B cell (primary cell): ENCODE data around the gene TEX13B. TPM values are rescaled to one million over a fixed set of nuclear protein-coding genes. Genes with fewer than 3 reads are reported as not detected.
A peak's percentile ranks its signal among the peaks of the same experiment; 100 is the strongest.

Experiments used
- ATAC-seq: fragments of 200-7000 bp; cut with Tn5 transposase; one replicate; pipeline ENCODE4 v1.10.0; 2021; ENCODE audit warnings: low read depth, mild to moderate bottlenecking, moderate number of reproducible peaks, moderate library complexity
- CTCF ChIA-PET: fragments of 350-600 bp; sonication (Branson Sonifier 250); formaldehyde crosslinking; loops from one replicate; lab custom pipeline; 2021; ENCODE audit warnings: antibody characterized with exemption, inconsistent platforms; lab: Charles Lee
- POLR2A ChIA-PET: fragments of 350-600 bp; sonication (Branson Sonifier 250); formaldehyde crosslinking; loops from one replicate; lab custom pipeline; 2021; ENCODE audit warnings: antibody characterized with exemption; lab: Charles Lee
- DNase-seq: peaks from one replicate; pipeline ENCODE4 v3.0.0; 2013
- H2AFZ ChIP-seq: 2 replicates; pipeline ENCODE4 v1.6.1; 2012; ENCODE audit warnings: mild to moderate bottlenecking, low read depth, low read length; ENCODE audit not compliant: insufficient read depth, poor library complexity, severe bottlenecking
- H3K27ac ChIP-seq, 2 donors: 1 replicate in 1 of 2; 2 replicates in 1 of 2; pipeline ENCODE4 v1.5.1; 2012 to 2013; ENCODE audit warnings: low read length in 2 of 2, mild to moderate bottlenecking in 2 of 2, moderate library complexity in 1 of 2
- H3K27me3 ChIP-seq, 4 experiments: fragments of 200-600 bp in 1 of 4; sonication (generic) in 1 of 4; replicated peaks in 1 of 4; 1 replicate in 2 of 4; 2 replicates in 2 of 4; pipeline versions ENCODE4 v1.6.1 to v1.7.0; 2013 to 2016; ENCODE audit warnings: low read length in 3 of 4, mild to moderate bottlenecking in 2 of 4, mixed read lengths in 1 of 4, moderate library complexity in 1 of 4; ENCODE audit not compliant: insufficient read depth in 4 of 4, control insufficient read depth in 3 of 4; ENCODE audit errors: control extremely low read depth in 1 of 4
- H3K36me3 ChIP-seq, 2 experiments: replicated peaks in 1 of 2; 1 replicate in 1 of 2; 2 replicates in 1 of 2; pipeline versions ENCODE4 v1.6.1 to v1.7.1; 2013; ENCODE audit warnings: low read length in 1 of 2; ENCODE audit not compliant: insufficient read depth in 2 of 2, control insufficient read depth in 1 of 2; ENCODE audit errors: control extremely low read depth in 1 of 2, extremely low read depth in 1 of 2
- H3K4me1 ChIP-seq, 2 donors: fragments of 200-600 bp in 1 of 2; sonication (generic) in 1 of 2; 1 replicate in 1 of 2; 2 replicates in 1 of 2; pipeline versions ENCODE4 v1.5.1 to v1.6.1; 2013 to 2017; ENCODE audit warnings: low read length in 2 of 2; ENCODE audit not compliant: control insufficient read depth in 2 of 2, insufficient read depth in 2 of 2
- H3K4me2 ChIP-seq: replicated peaks from 2 replicates; pipeline ENCODE3; 2012; ENCODE audit warnings: mild to moderate bottlenecking, low read depth, low read length; ENCODE audit not compliant: poor library complexity, severe bottlenecking
- H3K4me3 ChIP-seq, 5 experiments: fragments of 200-600 bp in 1 of 5; sonication (generic) in 1 of 5; 1 replicate in 3 of 5; 2 replicates in 2 of 5; pipeline versions ENCODE4 v1.5.1 to v1.7.0; 2011 to 2016; ENCODE audit warnings: low read length in 4 of 5, mild to moderate bottlenecking in 4 of 5, low read depth in 2 of 5, control low read depth in 1 of 5, moderate library complexity in 1 of 5; ENCODE audit not compliant: insufficient read depth in 1 of 5; ENCODE audit errors: control extremely low read depth in 1 of 5, extremely low read depth in 1 of 5
- H3K79me2 ChIP-seq: fragments of 200-600 bp; sonication (generic); one replicate; pipeline ENCODE4 v1.6.0; 2016; ENCODE audit warnings: low read length; ENCODE audit not compliant: control insufficient read depth, insufficient read depth
- H3K9ac ChIP-seq: fragments of 200-600 bp; sonication (generic); 2 replicates; pipeline ENCODE4 v1.6.1; 2017; ENCODE audit warnings: mild to moderate bottlenecking, low read length, moderate library complexity
- H3K9me3 ChIP-seq, 3 donors: one replicate each; pipeline versions ENCODE4 v1.6.1 to v1.7.1; 2013; ENCODE audit warnings: low read length in 2 of 3; ENCODE audit not compliant: control insufficient read depth in 2 of 3, insufficient read depth in 1 of 3; ENCODE audit errors: control extremely low read depth in 1 of 3
- H4K20me1 ChIP-seq: 2 replicates; pipeline ENCODE4 v1.6.0; 2012; ENCODE audit warnings: mild to moderate bottlenecking, low read length; ENCODE audit not compliant: insufficient read depth, control insufficient read depth, poor library complexity, severe bottlenecking
- H3K27ac Mint-ChIP-seq: one replicate; pipeline ENCODE4 v1.8.0; 2021; ENCODE audit warnings: mixed read lengths
- H3K27me3 Mint-ChIP-seq: one replicate; pipeline ENCODE4 v1.8.0; 2021; ENCODE audit warnings: mixed read lengths
- H3K4me1 Mint-ChIP-seq: one replicate; pipeline ENCODE4 v1.8.0; 2021; ENCODE audit warnings: mixed read lengths
- H3K4me3 Mint-ChIP-seq: one replicate; pipeline ENCODE4 v1.8.0; 2021; ENCODE audit warnings: mixed read lengths
- H3K9me3 Mint-ChIP-seq: one replicate; pipeline ENCODE4 v1.8.0; 2022; ENCODE audit warnings: mixed read lengths; ENCODE audit not compliant: insufficient read depth
- CTCF ChIP-seq: fragments of 200-600 bp; IDR thresholded peaks from one replicate; pipeline ENCODE4 v1.8.0; 2022; ENCODE audit warnings: antibody characterized with exemption, mild to moderate bottlenecking
- EZH2 ChIP-seq: IDR thresholded peaks from 2 replicates; pipeline ENCODE4 v1.6.1; 2012; ENCODE audit warnings: borderline replicate concordance, low read depth, mild to moderate bottlenecking, moderate library complexity, low read length; ENCODE audit not compliant: insufficient read depth, poor library complexity, severe bottlenecking
- WGBS: methylation state at CpG from one replicate; pipeline ENCODE4 v1.1.5; 2013; ENCODE audit warnings: missing lambda C conversion rate; ENCODE audit not compliant: insufficient coverage; 5-methylcytosine and 5-hydroxymethylcytosine counted together
- intact Hi-C: fragments of 100-400 bp; cut with micrococcal nuclease; formaldehyde crosslinking; loops from one replicate; pipeline ENCODE4 v1.10.0; 2022
- polyA plus RNA-seq: library from polyadenylated mRNA; depleted of rRNA; stranded (reverse); fragments of >200 nt; gene quantifications from 2 replicates; pipeline ENCODE4 v1.2.3, GENCODE V29; 2012
- total RNA-seq, 2 donors: library from RNA; stranded (reverse); fragments of 120-200 nt in 1 of 2; gene quantifications; 1 replicate in 1 of 2; 2 replicates in 1 of 2; pipeline versions ENCODE4 v1.2.3 to v1.2.4, GENCODE V29; 2013 to 2022

TEX13B gene
- total and polyA plus RNA-seq, 2 donors (not counting 1 experiment from before 2014, with no cell fraction given), result not detected

GRCh38 chrX:108019382-108019875, 37.3 kb upstream of the TEX13B start:
- ChIA-PET POLR2A (no interaction called here), CTCF (no interaction called here)
- Mint-ChIP-seq H3K9me3 (no peaks in the 10 kb centered on the region), H3K27me3 (no peaks in the 10 kb centered on the region), H3K4me3 (peak overlapping the region; percentile 80), H3K4me1 (peaks cover 29% of the 10 kb centered on the region), H3K27ac (peak overlapping the region; percentile 86)
- Histone ChIP-seq H4K20me1 (no peaks in the 10 kb centered on the region), H3K9me3 (no peaks in the 10 kb centered on the region), H3K4me3 (peak overlapping the region in 2 of 5 experiments; percentile 11 to 19), H2AFZ (no peak overlapping the region), H3K27me3 (no peaks in the 10 kb centered on the region), H3K79me2 (no peaks in the 10 kb centered on the region), H3K36me3 (no peaks in the 10 kb centered on the region), H3K27ac (no peak overlapping the region), H3K9ac (peak overlapping the region; percentile 3), H3K4me2 (peak overlapping the region; percentile 28), H3K4me1 (peaks cover 4 to 23% of the 10 kb centered on the region in 2 donors)
- TF ChIP-seq EZH2, result no peak
- DNase-seq (no peak), ATAC-seq (no peak)
- intact Hi-C loops, result no loop called here
- 0% methylated on average over 3 of the region's 3 CpGs for WGBS

GRCh38 chrX:108018656-108019381, 36.6 kb upstream of the TEX13B start:
- ChIA-PET CTCF (no interaction called here), POLR2A (no interaction called here)
- H3K27ac Mint-ChIP-seq, result peak overlapping the region; percentile 86
- no peaks in the 10 kb centered on the region for H3K79me2 ChIP-seq
- H3K4me2 ChIP-seq, result peak overlapping the region; percentile 28
- H3K9me3 Mint-ChIP-seq, result no peaks in the 10 kb centered on the region
- TF ChIP-seq CTCF (no peak), EZH2 (no peak)
- H3K36me3 ChIP-seq, result no peaks in the 10 kb centered on the region
- H3K4me1 Mint-ChIP-seq, result peaks cover 29% of the 10 kb centered on the region
- peak overlapping the region in 2 of 5 experiments; percentile 11 to 19 for H3K4me3 ChIP-seq
- DNase-seq, result peak; percentile 21
- intact Hi-C loops, result no loop called here
- peak overlapping the region; percentile 3 for H3K9ac ChIP-seq
- no peaks in the 10 kb centered on the region for H3K27me3 Mint-ChIP-seq
- H3K9me3 ChIP-seq, result no peaks in the 10 kb centered on the region
- H3K4me1 ChIP-seq, result peaks cover 4 to 23% of the 10 kb centered on the region in 2 donors
- no peak overlapping the region for H2AFZ ChIP-seq
- WGBS, result 78% methylated on average over 1 of the region's 4 CpGs
- H4K20me1 ChIP-seq, result no peaks in the 10 kb centered on the region
- peak overlapping the region; percentile 80 for H3K4me3 Mint-ChIP-seq
- peak overlapping the region in 1 of 2 donors; percentile 33 for H3K27ac ChIP-seq
- no peaks in the 10 kb centered on the region for H3K27me3 ChIP-seq
- peak; percentile 68 for ATAC-seq
